ENCODE data around the gene RCC2. TPM values are rescaled to one million over a fixed set of nuclear protein-coding genes. Genes with fewer than 3 reads are reported as not detected.

RCC2 gene
- total and polyA plus RNA-seq, 4 donors = 25.8 to 58.1 (median 46.8) TPM

DNA sequence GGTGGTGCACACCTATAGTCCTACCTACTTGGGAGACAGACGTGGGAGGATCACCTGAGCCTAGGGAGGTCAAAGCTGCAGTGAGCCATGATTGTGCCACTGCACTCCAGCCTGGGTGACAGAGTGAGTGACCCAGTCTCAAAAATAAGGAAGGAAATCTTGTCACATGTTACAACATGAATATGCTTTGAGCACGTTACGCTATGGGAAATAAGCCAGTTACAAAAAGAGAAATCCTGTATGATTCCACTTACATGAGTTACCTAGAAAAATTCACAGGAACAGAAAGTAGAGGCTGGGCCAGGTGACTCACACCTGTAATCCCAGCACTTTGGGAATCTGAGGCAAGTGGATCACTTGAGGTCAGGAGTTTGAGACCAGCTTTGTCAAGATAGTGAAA, 74.2 kb downstream of the RCC2 start:
- no CpG with 5 or more reads among the region's 3 CpGs for WGBS (ENCODE audit: insufficient coverage)

DNA sequence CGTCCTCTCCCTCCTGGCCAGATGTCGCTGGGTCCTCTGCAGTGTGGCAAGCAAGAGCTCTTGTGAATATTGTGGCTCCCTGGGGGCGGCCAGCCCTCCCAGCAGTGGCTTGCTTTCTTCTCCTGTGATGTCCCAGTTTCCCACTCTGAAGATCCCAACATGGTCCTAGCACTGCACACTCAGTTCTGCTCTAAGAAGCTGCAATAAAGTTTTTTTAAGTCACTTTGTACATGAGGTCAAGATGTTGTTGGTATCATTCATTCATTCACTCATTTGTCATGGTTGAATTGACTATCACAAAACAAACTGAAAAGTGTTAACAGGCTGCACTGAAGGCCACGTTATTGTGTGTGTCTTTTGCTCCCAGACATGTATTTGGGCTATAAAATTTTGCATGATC, 75.7 kb downstream of the RCC2 start:
- no peak overlapping the region for H3K4me3 ChIP-seq (ENCODE audit: low read depth, low read length)
- no peak overlapping the region for H3K27ac ChIP-seq (ENCODE audit: low read depth, low read length)
- no peaks in the 10 kb centered on the region for H3K27me3 ChIP-seq (ENCODE audit: control insufficient read depth, insufficient read depth, low read length)
- H3K36me3 ChIP-seq (ENCODE audit: control insufficient read depth, insufficient read depth, low read length) = no peaks in the 10 kb centered on the region
- no peaks in the 10 kb centered on the region for H3K9me3 ChIP-seq (ENCODE audit: control insufficient read depth, insufficient read depth, low read length)
- 87% methylated on average over 3 of the region's 4 CpGs for WGBS (ENCODE audit: insufficient coverage)
- H3K4me1 ChIP-seq (ENCODE audit: control insufficient read depth, insufficient read depth, low read length) = no peaks in the 10 kb centered on the region
- DNase-seq (ENCODE audit: low read depth in 4 of 6, low spot score in 6 of 6) = no peak

More for the DNA sequence above, 74.2 kb downstream of the RCC2 start:
- H3K4me1 ChIP-seq (ENCODE audit: control insufficient read depth, insufficient read depth, low read length) = no peaks in the 10 kb centered on the region
- H3K36me3 ChIP-seq (ENCODE audit: control insufficient read depth, insufficient read depth, low read length) = no peaks in the 10 kb centered on the region
- H3K27me3 ChIP-seq (ENCODE audit: control insufficient read depth, insufficient read depth, low read length) = no peaks in the 10 kb centered on the region
- no peak overlapping the region for H3K27ac ChIP-seq (ENCODE audit: low read depth, low read length)
- no peaks in the 10 kb centered on the region for H3K9me3 ChIP-seq (ENCODE audit: control insufficient read depth, insufficient read depth, low read length)
- H3K4me3 ChIP-seq (ENCODE audit: low read depth, low read length) = no peak overlapping the region
- no peak for DNase-seq (ENCODE audit: low read depth in 4 of 6, low spot score in 6 of 6)

DNA sequence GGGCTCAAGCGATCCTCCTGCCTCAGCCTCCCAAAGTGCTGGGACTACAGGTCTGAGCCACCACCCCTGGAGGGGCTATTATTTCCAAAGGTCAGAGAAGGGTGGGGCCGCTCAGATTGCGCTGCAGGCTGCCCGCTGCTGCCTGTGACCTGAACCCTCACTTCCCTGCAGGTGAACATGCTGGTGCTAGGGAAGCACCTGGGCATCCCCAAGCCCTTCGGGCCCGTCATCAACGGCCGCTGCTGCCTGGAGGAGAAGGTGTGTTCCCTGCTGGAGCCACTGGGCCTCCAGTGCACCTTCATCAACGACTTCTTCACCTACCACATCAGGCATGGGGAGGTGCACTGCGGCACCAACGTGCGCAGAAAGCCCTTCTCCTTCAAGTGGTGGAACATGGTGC, 76.1 kb downstream of the RCC2 start:
- WGBS (ENCODE audit: insufficient coverage) = 88% methylated on average over 7 of the region's 12 CpGs
- H3K36me3 ChIP-seq (ENCODE audit: control insufficient read depth, insufficient read depth, low read length) = no peaks in the 10 kb centered on the region
- H3K4me1 ChIP-seq (ENCODE audit: control insufficient read depth, insufficient read depth, low read length) = no peaks in the 10 kb centered on the region
- DNase-seq (ENCODE audit: low read depth in 4 of 6, low spot score in 6 of 6) = no peak
- no peak overlapping the region for H3K27ac ChIP-seq (ENCODE audit: low read depth, low read length)
- H3K27me3 ChIP-seq (ENCODE audit: control insufficient read depth, insufficient read depth, low read length) = no peaks in the 10 kb centered on the region
- H3K9me3 ChIP-seq (ENCODE audit: control insufficient read depth, insufficient read depth, low read length) = no peaks in the 10 kb centered on the region
- H3K4me3 ChIP-seq (ENCODE audit: low read depth, low read length) = no peak overlapping the region

GRCh38 chr1:17361687-17362086, 77.8 kb downstream of the RCC2 start:
- Histone ChIP-seq H3K36me3 (ENCODE audit: control insufficient read depth, insufficient read depth, low read length) (no peaks in the 10 kb centered on the region), H3K9me3 (ENCODE audit: control insufficient read depth, insufficient read depth, low read length) (no peaks in the 10 kb centered on the region)
- WGBS (ENCODE audit: insufficient coverage) = 72% methylated on average over 4 of the region's 4 CpGs

DNA sequence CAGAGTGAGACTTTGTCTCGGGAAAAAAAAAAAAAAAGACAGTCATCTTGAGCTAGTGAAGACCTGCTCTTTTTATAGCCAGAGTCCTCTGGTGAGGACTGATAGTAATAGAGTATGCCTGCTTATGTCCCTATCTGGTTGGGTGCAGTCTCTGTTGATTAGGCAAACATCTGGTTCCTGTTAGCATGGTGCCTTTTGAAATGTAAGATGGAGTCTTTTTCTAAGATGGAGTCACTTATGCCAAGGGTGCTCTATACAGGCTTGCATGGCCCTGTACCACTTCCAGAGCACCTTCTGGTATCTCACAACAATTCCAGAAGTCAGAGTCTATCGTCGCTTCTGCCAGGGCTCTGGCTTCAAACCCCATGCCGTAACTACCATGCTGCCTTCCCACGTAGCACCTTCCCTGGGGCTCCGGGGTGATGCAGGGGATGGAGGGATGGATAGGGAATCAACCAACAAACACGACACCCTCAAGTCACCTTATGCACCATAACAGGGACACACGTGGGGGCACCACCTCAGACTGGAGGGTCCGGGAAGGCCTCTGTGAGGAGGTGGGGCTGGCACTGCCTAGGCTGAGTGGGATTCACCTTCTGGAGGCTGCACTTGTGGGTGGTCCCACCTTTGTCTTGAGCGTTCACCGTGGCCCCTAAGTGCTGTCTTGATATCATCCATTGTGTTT, 79.1 kb downstream of the RCC2 start:
- Histone ChIP-seq H3K4me1 (ENCODE audit: control insufficient read depth, insufficient read depth, low read length) (no peaks in the 10 kb centered on the region), H3K36me3 (ENCODE audit: control insufficient read depth, insufficient read depth, low read length) (no peaks in the 10 kb centered on the region), H3K27ac (ENCODE audit: low read depth, low read length) (no peak overlapping the region), H3K27me3 (ENCODE audit: control insufficient read depth, insufficient read depth, low read length) (peaks cover 2% of the 10 kb centered on the region), H3K9me3 (ENCODE audit: control insufficient read depth, insufficient read depth, low read length) (no peaks in the 10 kb centered on the region), H3K4me3 (ENCODE audit: low read depth, low read length) (no peak overlapping the region)
- 82% methylated on average over 4 of the region's 11 CpGs for WGBS (ENCODE audit: insufficient coverage)
- no peak for DNase-seq (ENCODE audit: low read depth in 4 of 6, low spot score in 6 of 6)

More at GRCh38 chr1:17361687-17362086, 77.8 kb downstream of the RCC2 start:
- Histone ChIP-seq H3K4me3 (ENCODE audit: low read depth, low read length) (no peak overlapping the region), H3K4me1 (ENCODE audit: control insufficient read depth, insufficient read depth, low read length) (no peaks in the 10 kb centered on the region), H3K27ac (ENCODE audit: low read depth, low read length) (no peak overlapping the region), H3K27me3 (ENCODE audit: control insufficient read depth, insufficient read depth, low read length) (no peaks in the 10 kb centered on the region)
- DNase-seq (ENCODE audit: low read depth in 4 of 6, low spot score in 6 of 6) = peak in 1 of 6 donors; percentile 51

GRCh38 chr1:17359808-17360207, 79.7 kb downstream of the RCC2 start:
- Histone ChIP-seq H3K9me3 (ENCODE audit: control insufficient read depth, insufficient read depth, low read length) (no peaks in the 10 kb centered on the region), H3K4me3 (ENCODE audit: low read depth, low read length) (no peak overlapping the region), H3K27me3 (ENCODE audit: control insufficient read depth, insufficient read depth, low read length) (peaks cover 2% of the 10 kb centered on the region), H3K4me1 (ENCODE audit: control insufficient read depth, insufficient read depth, low read length) (no peaks in the 10 kb centered on the region), H3K36me3 (ENCODE audit: control insufficient read depth, insufficient read depth, low read length) (no peaks in the 10 kb centered on the region), H3K27ac (ENCODE audit: low read depth, low read length) (no peak overlapping the region)
- no peak for DNase-seq (ENCODE audit: low read depth in 4 of 6, low spot score in 6 of 6)
- 89% methylated on average over 9 of the region's 9 CpGs for WGBS (ENCODE audit: insufficient coverage)

DNA sequence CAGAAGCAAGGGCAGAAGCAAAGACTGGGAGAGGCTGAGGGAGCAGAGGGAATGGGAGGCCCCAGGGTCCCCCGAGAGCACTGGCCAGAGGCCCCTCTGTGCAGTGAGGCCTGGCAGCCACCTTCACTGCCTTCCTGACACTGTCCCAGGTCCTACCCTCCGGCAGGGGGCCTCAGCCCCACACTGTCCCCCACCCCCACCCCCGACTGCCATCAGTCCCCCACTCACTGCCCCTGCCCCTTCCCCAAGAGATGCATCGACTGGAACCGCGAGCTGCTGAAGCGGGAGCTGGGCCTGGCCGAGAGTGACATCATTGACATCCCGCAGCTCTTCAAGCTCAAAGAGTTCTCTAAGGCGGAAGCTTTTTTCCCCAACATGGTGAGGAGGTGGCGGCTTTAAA, 80.4 kb downstream of the RCC2 start:
- H3K27ac ChIP-seq (ENCODE audit: low read depth, low read length) = no peak overlapping the region
- peaks cover 2% of the 10 kb centered on the region for H3K27me3 ChIP-seq (ENCODE audit: control insufficient read depth, insufficient read depth, low read length)
- H3K4me1 ChIP-seq (ENCODE audit: control insufficient read depth, insufficient read depth, low read length) = no peaks in the 10 kb centered on the region
- H3K4me3 ChIP-seq (ENCODE audit: low read depth, low read length) = no peak overlapping the region
- H3K36me3 ChIP-seq (ENCODE audit: control insufficient read depth, insufficient read depth, low read length) = no peaks in the 10 kb centered on the region
- no peak for DNase-seq (ENCODE audit: low read depth in 4 of 6, low spot score in 6 of 6)
- 46% methylated on average over 6 of the region's 11 CpGs for WGBS (ENCODE audit: insufficient coverage)
- H3K9me3 ChIP-seq (ENCODE audit: control insufficient read depth, insufficient read depth, low read length) = no peaks in the 10 kb centered on the region

DNA sequence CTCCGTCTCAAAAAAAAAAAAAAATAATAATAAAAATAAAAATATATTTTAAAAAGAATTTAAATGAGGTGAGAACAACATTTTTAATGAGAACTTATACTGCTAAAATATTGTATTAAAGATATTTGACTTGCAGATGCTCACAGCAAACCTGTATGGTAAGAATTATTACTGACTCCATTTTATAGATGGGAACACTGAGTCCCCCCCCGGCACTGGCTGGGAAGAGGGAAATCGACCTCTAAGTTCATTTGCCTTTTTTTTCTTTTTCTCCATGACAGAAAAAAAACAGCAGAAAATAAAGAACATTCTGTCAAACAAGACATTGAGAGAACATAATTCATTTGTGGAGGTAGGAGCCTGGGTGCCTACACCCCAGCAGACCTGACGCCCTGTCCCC, 80.9 kb downstream of the RCC2 start:
- H3K27ac ChIP-seq (ENCODE audit: low read depth, low read length) = no peak overlapping the region
- no peak for DNase-seq (ENCODE audit: low read depth in 4 of 6, low spot score in 6 of 6)
- no peaks in the 10 kb centered on the region for H3K36me3 ChIP-seq (ENCODE audit: control insufficient read depth, insufficient read depth, low read length)
- no peak overlapping the region for H3K4me3 ChIP-seq (ENCODE audit: low read depth, low read length)
- H3K27me3 ChIP-seq (ENCODE audit: control insufficient read depth, insufficient read depth, low read length) = peaks cover 2% of the 10 kb centered on the region
- 86% methylated on average over 1 of the region's 4 CpGs for WGBS (ENCODE audit: insufficient coverage)
- H3K4me1 ChIP-seq (ENCODE audit: control insufficient read depth, insufficient read depth, low read length) = no peaks in the 10 kb centered on the region
- no peaks in the 10 kb centered on the region for H3K9me3 ChIP-seq (ENCODE audit: control insufficient read depth, insufficient read depth, low read length)

All from spinal cord (tissue), 10 donors.